Measurements from ENCODE around the gene ACSF2.

The ACSF2 gene

DNA sequence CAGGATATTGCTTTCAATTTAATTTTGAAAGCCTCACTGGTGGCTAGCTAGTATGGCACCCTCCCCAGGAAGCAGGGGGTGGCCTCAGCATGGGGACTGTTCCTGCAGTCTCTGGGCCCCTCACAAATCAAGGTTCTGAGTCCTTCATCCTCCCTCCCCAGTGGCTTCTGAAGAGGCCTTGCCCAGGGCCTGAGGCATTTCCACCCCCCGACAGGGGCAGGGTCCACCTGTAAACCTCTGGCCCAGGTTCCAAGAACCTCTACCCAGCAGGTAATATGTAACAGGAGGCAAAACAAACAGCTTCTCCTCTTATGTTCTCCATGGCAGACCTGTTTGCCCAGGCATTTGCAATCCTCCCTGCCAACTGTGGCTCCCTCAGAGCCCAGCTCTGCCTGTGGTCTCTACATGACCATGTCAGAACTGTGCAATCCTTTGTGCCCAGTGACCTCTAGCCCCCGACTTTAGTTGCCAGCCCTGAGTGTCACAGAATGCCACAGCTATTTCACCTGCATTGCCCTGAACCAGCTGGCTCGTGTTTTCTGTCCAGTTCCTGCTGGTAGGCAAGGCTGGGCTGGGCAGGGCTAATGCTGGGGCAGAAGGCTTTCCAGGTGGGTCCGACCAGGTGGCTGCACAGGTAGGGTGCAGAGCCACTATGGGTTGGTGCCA lies 14.3 kb downstream of the ACSF2 start:
- DNase-seq (ENCODE audit: low read depth) = no peak

- no peak for DNase-seq (ENCODE audit: low read depth)
These were observed 15.1 kb downstream of the ACSF2 start for GRCh38 chr17:50440838-50441829.

DNA sequence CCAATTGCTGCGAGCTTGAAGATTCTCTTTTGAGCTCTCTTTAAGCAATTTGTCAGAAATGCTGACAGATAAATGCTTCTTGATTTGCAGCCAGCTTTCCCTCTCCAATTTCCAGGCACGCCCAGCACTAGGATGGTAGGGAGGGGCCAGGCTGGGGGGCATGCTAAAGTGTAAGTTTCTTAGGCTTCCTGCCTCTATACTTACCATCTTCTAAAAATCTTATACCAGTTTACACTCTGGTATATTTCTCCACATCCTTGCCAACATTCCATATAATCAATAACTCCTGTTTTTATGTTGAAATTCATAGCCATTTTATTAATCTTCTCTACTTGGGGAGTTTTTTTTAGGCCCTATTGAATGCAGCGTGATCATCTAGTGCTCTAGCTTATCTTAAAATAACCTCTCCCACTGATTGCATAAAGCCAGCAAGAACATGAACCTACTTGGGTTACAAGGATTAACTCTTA lies 17.5 kb downstream of the ACSF2 start:
- DNase-seq (ENCODE audit: low read depth) = no peak

DNA sequence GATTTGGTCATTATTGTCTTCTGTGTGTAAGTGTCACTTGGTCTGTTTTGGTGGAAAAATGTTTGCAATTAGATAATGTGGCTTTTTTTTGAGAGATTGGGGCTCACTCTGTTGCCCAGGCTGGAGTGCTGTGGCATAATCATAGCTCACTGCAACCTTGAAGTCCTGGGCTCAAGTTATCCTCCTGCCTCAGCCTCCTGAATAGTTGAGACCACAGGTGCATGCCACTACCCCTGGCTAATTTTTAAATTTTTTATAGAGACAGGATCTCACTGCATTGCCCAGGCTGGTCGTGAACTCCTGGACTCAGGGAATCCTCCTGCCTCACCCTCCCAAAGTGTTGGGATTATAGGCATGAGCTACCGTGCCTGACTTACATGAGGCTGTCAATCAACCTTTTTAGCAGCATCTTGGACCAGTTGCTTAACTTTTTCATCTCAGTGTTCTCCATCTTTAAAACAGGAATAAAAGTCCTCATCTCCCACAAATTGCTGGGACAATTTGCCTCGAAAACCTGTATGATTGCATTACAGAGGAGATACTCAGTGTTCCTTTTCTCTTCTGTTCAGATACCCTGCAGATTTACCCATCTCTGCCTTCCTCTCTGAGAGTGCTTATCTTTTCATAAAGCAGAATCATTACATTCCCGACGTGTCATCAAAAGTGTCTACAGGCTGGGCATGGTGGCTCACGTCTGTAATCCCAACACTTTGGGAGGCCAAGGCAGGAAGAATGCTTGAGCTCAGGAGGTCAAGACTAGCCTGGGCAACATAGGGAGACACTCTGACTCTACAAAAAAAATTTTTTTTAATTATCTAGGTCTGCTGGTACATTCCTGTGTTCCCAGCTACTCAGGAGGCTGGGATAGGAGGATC lies 19.1 kb downstream of the ACSF2 start:
- no peak for DNase-seq (ENCODE audit: low read depth)

DNA sequence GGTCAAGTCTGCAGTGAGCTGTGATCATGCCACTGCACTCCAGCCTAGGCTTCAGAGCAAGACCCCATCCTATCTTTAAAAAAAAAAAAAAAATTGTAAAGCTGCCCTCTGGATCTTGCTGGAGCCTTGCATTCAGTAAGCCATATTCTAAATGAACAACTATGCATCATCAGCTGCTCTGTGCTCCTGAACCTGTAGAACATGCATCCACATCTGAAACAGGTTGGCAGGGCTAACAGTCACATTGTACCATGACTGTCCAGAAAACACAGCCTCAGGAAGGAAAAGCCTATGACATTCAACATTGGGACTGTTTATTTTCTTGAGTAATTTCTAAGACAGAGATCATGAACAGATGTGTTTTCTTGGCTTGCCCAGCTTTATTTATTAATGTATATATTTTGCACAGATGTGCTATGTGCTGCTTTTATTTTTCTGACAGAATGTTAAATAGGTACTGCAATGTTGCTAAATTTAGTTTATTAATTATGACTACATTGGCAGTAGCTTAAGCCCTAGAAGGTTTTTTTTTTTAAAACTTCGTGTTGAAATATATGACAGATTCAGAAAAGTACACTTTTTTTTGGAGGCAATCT lies 19.8 kb downstream of the ACSF2 start:
- DNase-seq (ENCODE audit: low read depth) = no peak

- DNase-seq (ENCODE audit: low read depth) = no peak
These were observed 22.0 kb downstream of the ACSF2 start for GRCh38 chr17:50447870-50448595.

DNA sequence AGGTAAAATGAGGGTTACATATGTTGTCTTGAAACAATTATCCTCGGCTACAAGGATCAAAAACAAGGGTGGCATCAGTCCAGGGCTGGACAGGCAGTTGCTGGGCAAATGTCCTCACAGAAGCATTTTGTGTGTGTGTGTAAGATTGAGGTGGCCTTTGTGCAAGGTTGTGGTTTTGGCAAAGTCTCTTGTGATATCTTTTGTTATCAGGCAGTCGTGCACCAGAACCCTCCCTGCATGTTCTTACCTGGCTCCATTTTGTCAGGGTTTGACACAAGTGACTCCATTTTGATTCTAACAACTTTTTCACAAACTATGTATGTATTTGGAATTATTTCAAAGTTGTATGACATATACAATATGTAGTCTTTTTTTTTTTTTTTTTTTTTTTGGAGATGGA lies 22.6 kb downstream of the ACSF2 start:
- DNase-seq (ENCODE audit: low read depth) = no peak

DNA sequence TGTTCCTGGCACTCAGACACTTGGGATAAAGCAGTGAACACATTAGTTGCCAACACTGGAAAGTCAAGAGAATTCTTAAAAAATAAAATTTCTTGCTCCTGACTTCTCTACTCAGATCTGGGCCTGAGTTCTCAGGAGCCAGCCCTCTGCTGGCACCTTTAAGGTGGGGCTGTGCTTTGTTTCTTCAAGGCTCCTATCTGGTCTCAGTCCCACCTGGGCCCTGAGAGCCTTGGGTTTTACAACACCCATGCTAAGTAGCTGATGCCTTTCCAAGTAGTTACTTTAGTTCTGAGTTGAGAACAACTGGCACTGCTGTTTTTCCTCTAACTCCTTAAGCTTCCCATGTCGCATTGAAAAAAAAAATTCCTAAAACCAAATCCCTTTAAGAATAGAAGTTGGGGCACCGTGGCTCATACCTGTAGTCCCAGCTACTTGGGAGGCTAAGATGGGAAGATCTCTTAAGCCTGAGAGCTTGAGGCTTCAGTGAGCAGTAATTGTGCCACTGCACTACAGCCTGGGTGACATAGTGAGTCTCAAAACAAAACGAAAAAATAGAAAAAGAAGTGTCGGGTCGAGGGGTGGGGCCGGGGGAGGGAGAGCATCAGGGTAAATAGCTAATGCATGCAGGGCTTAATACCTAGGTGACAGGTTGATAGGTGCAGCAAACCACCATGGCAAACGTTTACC lies 26.1 kb downstream of the ACSF2 start:
- DNase-seq (ENCODE audit: low read depth) = no peak

- no peak for DNase-seq (ENCODE audit: low read depth)
These were observed 26.7 kb downstream of the ACSF2 start for GRCh38 chr17:50452630-50453300.

DNA sequence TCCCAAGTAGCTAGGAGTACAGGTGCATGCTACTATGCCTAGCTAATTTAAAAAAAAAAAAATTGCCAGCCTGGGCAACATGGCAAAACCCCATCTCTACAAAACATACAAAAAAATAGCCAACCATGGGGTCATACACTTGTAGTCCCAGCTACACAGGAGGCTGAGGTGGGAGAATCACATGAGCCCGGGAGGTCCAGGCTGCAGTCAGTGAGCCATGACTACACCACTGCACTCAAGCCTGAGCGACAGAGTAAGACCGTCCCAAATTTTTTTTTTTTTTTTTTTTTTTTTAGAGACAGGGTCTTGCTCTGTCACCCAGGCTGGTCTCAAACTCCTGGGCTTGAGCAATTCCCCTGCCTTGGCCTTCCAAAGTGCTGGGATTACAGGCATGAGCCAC lies 27.9 kb downstream of the ACSF2 start:
- no peak for DNase-seq (ENCODE audit: low read depth)

DNA sequence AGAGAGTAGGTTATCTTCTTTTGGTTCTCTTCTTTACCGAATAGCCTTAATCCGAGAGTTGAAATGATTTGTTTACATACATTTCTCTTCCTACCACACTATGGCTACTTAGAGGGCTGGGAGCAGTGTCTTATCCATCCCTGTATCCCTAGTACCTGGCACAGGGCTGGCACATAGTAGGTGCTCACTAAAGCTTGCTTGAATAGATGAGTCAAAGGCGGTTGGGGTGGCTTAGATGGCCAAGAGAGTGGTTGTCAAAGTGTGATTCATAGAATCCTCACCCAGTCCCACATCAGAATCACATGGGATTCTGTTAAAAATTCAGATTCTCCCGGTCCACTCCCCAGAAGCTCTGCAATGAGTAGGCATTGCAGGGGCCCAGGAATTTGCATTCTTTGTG lies 31.6 kb downstream of the ACSF2 start:
- no peak for DNase-seq (ENCODE audit: low read depth)

- no peak for DNase-seq (ENCODE audit: low read depth)
These were observed 32.3 kb downstream of the ACSF2 start for GRCh38 chr17:50458270-50458669.

- DNase-seq (ENCODE audit: low read depth) = no peak
These were observed 33.0 kb downstream of the ACSF2 start for GRCh38 chr17:50458701-50459676.

DNA sequence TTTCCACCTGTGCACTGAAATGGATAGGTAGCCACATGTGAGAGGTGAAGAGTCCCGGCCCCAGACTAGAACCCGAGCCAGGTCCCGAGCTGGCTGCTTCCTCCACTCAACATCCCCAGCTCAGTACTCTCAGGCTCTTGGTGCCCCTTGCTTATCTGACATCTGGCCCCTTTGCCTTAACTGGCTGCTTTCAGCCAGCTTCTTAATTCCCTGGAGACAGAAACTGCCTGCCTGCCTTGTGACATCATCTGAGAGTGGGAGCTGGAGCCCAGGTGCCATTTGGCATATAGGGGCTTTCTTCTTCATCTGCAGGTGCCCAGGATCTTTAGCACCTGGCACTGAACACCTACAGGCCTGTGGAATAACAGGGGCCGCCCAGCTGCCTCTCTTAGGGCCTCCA lies 33.7 kb downstream of the ACSF2 start:
- DNase-seq (ENCODE audit: low read depth) = no peak

DNA sequence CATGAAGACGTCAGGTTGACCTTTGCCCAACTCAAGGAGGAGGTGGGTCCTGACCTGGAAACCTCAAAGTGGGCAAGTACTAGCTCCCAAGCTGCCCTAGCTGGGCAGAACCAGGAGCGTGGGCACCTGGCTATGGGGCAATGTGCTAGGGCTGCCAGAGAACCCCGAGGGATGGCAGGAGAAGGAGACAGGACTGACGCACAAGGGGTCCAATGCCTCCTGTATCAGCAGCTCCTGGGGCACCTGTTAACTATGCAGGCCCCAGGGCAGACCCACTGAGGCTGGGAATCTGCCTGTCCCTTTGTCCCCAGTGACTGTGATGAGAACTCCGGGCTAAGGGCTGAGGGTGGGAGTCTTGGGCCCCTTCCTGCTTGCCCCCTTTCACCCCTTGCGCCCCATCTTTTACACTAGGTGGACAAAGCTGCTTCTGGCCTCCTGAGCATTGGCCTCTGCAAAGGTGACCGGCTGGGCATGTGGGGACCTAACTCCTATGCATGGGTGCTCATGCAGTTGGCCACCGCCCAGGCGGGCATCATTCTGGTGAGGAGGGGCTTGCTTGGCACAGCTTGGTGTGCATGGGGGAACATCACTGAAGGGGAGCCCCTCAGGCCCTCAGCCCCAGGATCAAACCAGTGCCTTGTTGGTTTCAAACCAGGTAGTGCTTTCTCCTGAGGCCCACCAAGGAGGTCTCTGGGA lies 35.0 kb downstream of the ACSF2 start:
- no peak for DNase-seq (ENCODE audit: low read depth)

- no peak for DNase-seq (ENCODE audit: low read depth)
These were observed 35.6 kb downstream of the ACSF2 start for GRCh38 chr17:50461550-50462132.

- DNase-seq (ENCODE audit: low read depth) = no peak
These were observed 36.4 kb downstream of the ACSF2 start for GRCh38 chr17:50462446-50462845.

DNA sequence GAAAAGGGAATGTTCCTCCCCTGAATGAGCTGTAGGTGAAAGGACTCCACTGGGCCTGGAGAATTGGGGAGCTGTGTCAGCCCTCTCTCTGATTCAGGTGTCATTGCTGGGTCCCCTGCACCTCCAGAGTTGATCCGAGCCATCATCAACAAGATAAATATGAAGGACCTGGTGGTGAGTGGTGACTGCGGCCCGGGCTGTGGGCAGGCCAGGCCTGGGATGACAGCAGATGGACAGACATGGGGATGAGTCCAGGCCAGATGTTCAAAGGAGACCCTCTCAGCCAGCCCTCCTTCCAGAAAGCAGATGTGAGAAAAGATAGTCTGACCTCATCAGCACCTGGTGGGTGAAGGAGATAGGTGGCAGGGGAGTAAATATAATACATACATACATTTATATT lies 38.1 kb downstream of the ACSF2 start:
- no peak for DNase-seq (ENCODE audit: low read depth)

Measured in activated T-cell treated with anti-CD3 and anti-CD28 coated beads for 48 hours (primary cell).